H54 (cell line): ENCODE results near the gene KRTAP23-1.

Experiments
- DNase-seq: peaks from one replicate; pipeline ENCODE4 v3.0.0; 2011; ENCODE audit warnings: low spot score, mixed read lengths; ENCODE audit not compliant: insufficient read length
- FAIRE-seq: peaks from 3 replicates; lab custom pipeline; 2011; peaks lifted over from hg19 to GRCh38; lab: Jason Lieb, UNC
- POLR2A ChIP-seq: IDR thresholded peaks from 2 replicates; pipeline ENCODE4 v1.6.1; 2011; ENCODE audit warnings: low read depth, mild to moderate bottlenecking, low read length

KRTAP23-1 gene

DNA sequence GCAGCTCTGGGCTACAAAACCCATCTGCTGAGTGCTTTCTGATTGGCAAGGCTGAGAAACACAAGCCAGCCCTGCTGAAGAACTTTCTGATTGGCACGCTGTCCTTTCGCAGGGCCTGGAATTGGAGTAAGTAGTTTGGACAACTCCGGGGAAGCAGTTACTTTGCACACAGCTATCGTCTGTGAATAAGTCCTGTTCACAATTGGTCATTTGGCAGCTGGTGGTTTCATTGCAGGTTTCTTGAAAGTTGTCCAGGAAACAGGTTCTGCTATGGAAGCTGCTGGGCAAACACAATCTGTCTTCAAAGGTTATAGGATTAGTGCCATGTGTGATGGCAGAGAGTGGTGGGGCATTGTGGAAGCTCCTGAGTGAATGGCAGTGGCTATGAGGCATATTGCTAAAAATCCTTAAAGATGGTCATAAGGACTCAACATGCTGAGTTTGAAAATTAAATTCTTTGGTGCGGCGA is 11.1 kb downstream of the KRTAP23-1 start, which contains the start of gene KRTAP27-1:
Gene KRTAP27-1, minus strand, starts transcription at position 419 of the 469 bp plus-strand sequence. Its CDS starts 26 bp downstream, at position 393.
- DNase-seq (no peak), FAIRE-seq (no peak)
- no peak for TF ChIP-seq POLR2A

- TF ChIP-seq POLR2A: no peak
- FAIRE-seq (no peak), DNase-seq (no peak)
Measured at GRCh38 chr21:30336596-30336995, 11.8 kb downstream of the KRTAP23-1 start.

- no peak for TF ChIP-seq POLR2A
- FAIRE-seq: no peak
- DNase-seq: no peak
Measured at GRCh38 chr21:30333736-30334135, 14.7 kb downstream of the KRTAP23-1 start.

GRCh38 chr21:30332681-30333080 is 15.7 kb downstream of the KRTAP23-1 start:
- FAIRE-seq (no peak), DNase-seq (no peak)
- no peak for TF ChIP-seq POLR2A

- TF ChIP-seq POLR2A: no peak
- FAIRE-seq (no peak), DNase-seq (no peak)
Measured at GRCh38 chr21:30329203-30329875, 19.1 kb downstream of the KRTAP23-1 start.

DNA sequence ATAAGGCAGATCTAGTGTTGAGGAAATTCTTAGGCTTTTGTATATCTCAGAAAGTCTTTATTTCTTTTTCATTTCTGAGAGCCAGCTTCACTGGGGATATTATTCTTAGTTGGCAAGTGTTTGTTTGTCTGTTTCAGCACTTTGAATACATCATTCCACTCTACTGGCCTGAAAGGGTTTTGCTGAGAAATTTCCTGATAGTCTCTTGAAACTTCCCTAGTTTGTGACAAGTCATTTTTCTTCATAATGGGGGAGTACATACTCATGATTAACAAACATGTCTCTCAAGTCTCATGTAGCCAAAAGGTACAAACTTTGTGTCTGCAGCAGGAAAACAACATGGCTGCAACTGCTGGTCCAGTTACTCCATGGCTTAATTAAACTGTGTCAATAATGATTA is 22.0 kb downstream of the KRTAP23-1 start:
- DNase-seq (no peak), FAIRE-seq (no peak)

DNA sequence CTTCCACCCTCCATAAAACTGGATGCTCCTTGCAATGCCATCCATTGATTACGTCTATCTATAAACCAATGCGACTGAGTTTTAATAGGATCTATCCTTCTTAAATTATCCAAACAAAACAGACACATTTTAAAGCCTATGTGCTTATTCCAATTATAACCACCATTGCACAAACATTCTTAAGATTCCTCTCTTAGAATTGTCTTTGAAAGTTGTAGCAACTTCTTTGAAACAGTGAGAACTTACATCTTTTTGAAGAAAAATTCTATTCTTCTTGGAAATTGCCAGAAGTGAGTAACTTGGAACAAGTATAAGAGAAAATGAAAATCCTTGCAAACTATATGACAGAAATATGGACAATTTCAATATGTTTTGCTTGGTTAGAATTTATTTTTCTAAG is 28.2 kb downstream of the KRTAP23-1 start, which contains the start of gene KRTAP26-1:
Gene KRTAP26-1, minus strand, starts transcription at position 101 of the 400 bp plus-strand sequence. CDS start 280 bp downstream, outside the sequence.
- TF ChIP-seq POLR2A: no peak
- FAIRE-seq (no peak), DNase-seq (no peak)

More for the DNA sequence above, 22.0 kb downstream of the KRTAP23-1 start:
- TF ChIP-seq POLR2A: no peak

- no peak for TF ChIP-seq POLR2A
- no peak for FAIRE-seq
Measured at GRCh38 chr21:30315701-30316100, 32.7 kb downstream of the KRTAP23-1 start.

DNA sequence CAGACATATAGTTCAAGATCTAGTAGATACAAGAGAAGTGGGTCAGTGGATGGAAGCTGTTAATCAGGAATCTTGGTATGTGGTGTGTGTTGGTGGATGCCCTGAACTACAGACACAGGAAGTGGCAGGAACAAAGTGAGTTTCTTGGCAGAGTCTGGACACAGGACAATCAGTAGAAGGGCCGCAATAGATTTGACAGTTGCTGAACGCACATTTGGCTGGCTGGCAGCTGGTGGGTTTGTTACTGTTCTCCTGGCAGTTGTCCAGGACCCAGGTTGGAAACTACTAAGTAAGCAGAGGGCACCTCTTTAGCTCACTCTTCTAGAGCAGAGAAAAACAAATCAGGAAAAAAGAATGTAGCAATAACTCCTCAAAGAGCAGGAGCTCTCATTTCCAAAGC is 41.5 kb downstream of the KRTAP23-1 start:
- DNase-seq (no peak), FAIRE-seq (no peak)
- no peak for TF ChIP-seq POLR2A

More at GRCh38 chr21:30315701-30316100, 32.7 kb downstream of the KRTAP23-1 start:
- DNase-seq: no peak

- no peak for DNase-seq
- no peak for FAIRE-seq
- no peak for TF ChIP-seq POLR2A
Measured at GRCh38 chr21:30305136-30305535, 43.3 kb downstream of the KRTAP23-1 start.
